A673 (cell line): Measurements from ENCODE around the gene PCSK1N.

ENCODE experiments used
- EZH2 ChIP-seq: fragments of 200-600 bp; sonication (generic); IDR thresholded peaks from 2 replicates; pipeline ENCODE4 v1.6.1; 2017; ENCODE audit warnings: borderline replicate concordance, low read depth, mild to moderate bottlenecking, mixed read lengths, antibody characterized with exemption, low read length; ENCODE audit not compliant: poor library complexity, severe bottlenecking
- TF ChIP-seq, protein P1 (sequence below): fragments of 300-800, 200-600 bp; sonication (generic); conservative IDR thresholded peaks from 2 replicates; pipeline ENCODE4 v1.5.1; 2017; ENCODE audit warnings: low read depth, mild to moderate bottlenecking, antibody characterized with exemption, low read length, moderate library complexity, mixed read lengths

DNA sequence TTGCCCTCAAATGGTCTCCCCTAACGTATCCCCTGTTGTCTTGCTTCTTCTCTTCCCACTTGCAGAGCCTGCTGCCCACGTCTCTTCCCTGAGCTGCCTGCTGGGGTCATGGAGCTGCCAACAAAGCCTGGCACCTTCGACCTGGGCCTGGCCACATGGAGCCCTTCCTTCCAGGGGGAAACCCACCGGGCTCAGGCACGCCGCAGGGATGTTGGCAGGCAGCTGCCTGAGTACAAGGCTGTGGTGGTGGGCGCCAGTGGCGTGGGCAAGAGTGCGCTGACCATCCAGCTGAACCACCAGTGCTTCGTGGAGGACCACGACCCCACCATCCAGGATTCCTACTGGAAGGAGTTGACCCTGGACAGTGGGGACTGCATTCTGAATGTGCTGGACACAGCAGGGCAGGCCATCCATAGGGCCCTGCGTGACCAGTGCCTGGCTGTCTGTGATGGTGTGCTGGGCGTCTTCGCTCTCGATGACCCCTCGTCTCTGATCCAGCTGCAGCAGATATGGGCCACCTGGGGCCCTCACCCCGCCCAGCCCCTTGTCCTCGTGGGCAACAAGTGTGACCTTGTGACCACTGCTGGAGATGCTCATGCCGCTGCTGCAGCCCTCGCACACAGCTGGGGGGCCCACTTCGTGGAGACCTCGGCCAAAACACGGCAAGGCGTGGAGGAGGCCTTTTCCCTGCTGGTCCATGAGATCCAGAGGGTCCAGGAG, 6.2 kb downstream of the PCSK1N start:
- TF ChIP-seq, protein P1, sequence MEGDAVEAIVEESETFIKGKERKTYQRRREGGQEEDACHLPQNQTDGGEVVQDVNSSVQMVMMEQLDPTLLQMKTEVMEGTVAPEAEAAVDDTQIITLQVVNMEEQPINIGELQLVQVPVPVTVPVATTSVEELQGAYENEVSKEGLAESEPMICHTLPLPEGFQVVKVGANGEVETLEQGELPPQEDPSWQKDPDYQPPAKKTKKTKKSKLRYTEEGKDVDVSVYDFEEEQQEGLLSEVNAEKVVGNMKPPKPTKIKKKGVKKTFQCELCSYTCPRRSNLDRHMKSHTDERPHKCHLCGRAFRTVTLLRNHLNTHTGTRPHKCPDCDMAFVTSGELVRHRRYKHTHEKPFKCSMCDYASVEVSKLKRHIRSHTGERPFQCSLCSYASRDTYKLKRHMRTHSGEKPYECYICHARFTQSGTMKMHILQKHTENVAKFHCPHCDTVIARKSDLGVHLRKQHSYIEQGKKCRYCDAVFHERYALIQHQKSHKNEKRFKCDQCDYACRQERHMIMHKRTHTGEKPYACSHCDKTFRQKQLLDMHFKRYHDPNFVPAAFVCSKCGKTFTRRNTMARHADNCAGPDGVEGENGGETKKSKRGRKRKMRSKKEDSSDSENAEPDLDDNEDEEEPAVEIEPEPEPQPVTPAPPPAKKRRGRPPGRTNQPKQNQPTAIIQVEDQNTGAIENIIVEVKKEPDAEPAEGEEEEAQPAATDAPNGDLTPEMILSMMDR, result no peak
- TF ChIP-seq EZH2, result no peak
